Fibroblast of lung (primary cell): Measurements from ENCODE around the gene NCOA5. TPM values are rescaled to one million over a fixed set of nuclear protein-coding genes. Genes with fewer than 3 reads are reported as not detected.

ENCODE experiments used
- DNase-seq, 2 donors: peaks; one replicate each; pipeline versions ENCODE4 v3.0.0 to v3.0.0-alpha.2; 2010; ENCODE audit warnings: low read depth in 2 of 2
- H2AFZ ChIP-seq: 2 replicates; pipeline ENCODE4 v1.5.1; 2012; ENCODE audit warnings: low read length, control low read depth, inconsistent platforms
- H3K27ac ChIP-seq: 2 replicates; pipeline ENCODE4 v1.5.1; 2011; ENCODE audit warnings: low read length, control low read depth; ENCODE audit not compliant: insufficient read depth
- H3K27me3 ChIP-seq: 2 replicates; pipeline ENCODE4 v1.5.1; 2011; ENCODE audit warnings: mild to moderate bottlenecking, low read length; ENCODE audit not compliant: control insufficient read depth, insufficient read depth
- H3K36me3 ChIP-seq: 2 replicates; pipeline ENCODE4 v1.5.1; 2011; ENCODE audit warnings: low read length; ENCODE audit not compliant: control insufficient read depth, insufficient read depth
- H3K4me1 ChIP-seq: 2 replicates; pipeline ENCODE4 v1.5.1; 2011; ENCODE audit warnings: low read length; ENCODE audit not compliant: control insufficient read depth, insufficient read depth; ENCODE audit errors: extremely low read depth
- H3K4me2 ChIP-seq: 2 replicates; pipeline ENCODE4 v1.5.1; 2011; ENCODE audit warnings: low read length, control low read depth; ENCODE audit not compliant: insufficient read depth; ENCODE audit errors: extremely low read depth
- H3K4me3 ChIP-seq, 4 experiments: fragments of 200-600 bp in 1 of 4; sonication (generic) in 1 of 4; replicated peaks in 1 of 4; 2 replicates each; pipeline ENCODE4 v1.5.1; 2011 to 2016; ENCODE audit warnings: low read length in 4 of 4, low read depth in 3 of 4, mild to moderate bottlenecking in 3 of 4, control low read depth in 2 of 4, inconsistent platforms in 1 of 4, mixed read lengths in 1 of 4; ENCODE audit not compliant: insufficient read depth in 1 of 4; ENCODE audit errors: control extremely low read depth in 1 of 4
- H3K79me2 ChIP-seq: 2 replicates; pipeline ENCODE4 v1.5.1; 2012; ENCODE audit warnings: mild to moderate bottlenecking, low read length, inconsistent platforms; ENCODE audit not compliant: control insufficient read depth, insufficient read depth
- H3K9ac ChIP-seq: 2 replicates; pipeline ENCODE4 v1.5.1; 2011; ENCODE audit warnings: mild to moderate bottlenecking, low read length, control low read depth; ENCODE audit not compliant: insufficient read depth
- H3K9me3 ChIP-seq: 2 replicates; pipeline ENCODE4 v1.5.1; 2012; ENCODE audit warnings: low read depth, low read length; ENCODE audit not compliant: control insufficient read depth, insufficient read depth
- H4K20me1 ChIP-seq: 2 replicates; pipeline ENCODE4 v1.5.1; 2011; ENCODE audit warnings: low read length; ENCODE audit not compliant: control insufficient read depth, insufficient read depth; ENCODE audit errors: extremely low read depth
- EZH2 ChIP-seq: IDR thresholded peaks from 2 replicates; pipeline ENCODE4 v1.5.1; 2012; ENCODE audit warnings: low read length, control low read depth, mild to moderate bottlenecking; ENCODE audit errors: missing control alignments
- polyA plus RNA-seq, 2 donors: library from polyadenylated mRNA; depleted of rRNA in 1 of 2; stranded (reverse) in 1 of 2; unstranded in 1 of 2; fragments of >200 nt; gene quantifications; 2 replicates each; pipeline ENCODE4 v1.2.1, GENCODE V29; 2011 to 2012; ENCODE audit warnings: missing spikeins in 1 of 2
- total RNA-seq: library from RNA; depleted of rRNA; stranded (reverse); fragments of >200 nt; gene quantifications from 2 replicates; pipeline ENCODE4 v1.2.1, GENCODE V29; 2014
- TF ChIP-seq, protein P1 (sequence below), 2 donors: IDR thresholded peaks in 1 of 2; conservative IDR thresholded peaks in 1 of 2; 1 replicate in 1 of 2; 2 replicates in 1 of 2; pipeline ENCODE4 v1.5.1; 2011 to 2012; ENCODE audit warnings: low read length in 2 of 2, control low read depth in 1 of 2, inconsistent platforms in 1 of 2, low read depth in 1 of 2, mild to moderate bottlenecking in 1 of 2

NCOA5 gene
- total and polyA plus RNA-seq, 2 donors (not counting 1 experiment from before 2014, with no cell fraction given) = 8.1 to 18.0 TPM

- H2AFZ ChIP-seq = no peak overlapping the region
- H3K4me1 ChIP-seq = no peaks in the 10 kb centered on the region
- TF ChIP-seq, protein P1, sequence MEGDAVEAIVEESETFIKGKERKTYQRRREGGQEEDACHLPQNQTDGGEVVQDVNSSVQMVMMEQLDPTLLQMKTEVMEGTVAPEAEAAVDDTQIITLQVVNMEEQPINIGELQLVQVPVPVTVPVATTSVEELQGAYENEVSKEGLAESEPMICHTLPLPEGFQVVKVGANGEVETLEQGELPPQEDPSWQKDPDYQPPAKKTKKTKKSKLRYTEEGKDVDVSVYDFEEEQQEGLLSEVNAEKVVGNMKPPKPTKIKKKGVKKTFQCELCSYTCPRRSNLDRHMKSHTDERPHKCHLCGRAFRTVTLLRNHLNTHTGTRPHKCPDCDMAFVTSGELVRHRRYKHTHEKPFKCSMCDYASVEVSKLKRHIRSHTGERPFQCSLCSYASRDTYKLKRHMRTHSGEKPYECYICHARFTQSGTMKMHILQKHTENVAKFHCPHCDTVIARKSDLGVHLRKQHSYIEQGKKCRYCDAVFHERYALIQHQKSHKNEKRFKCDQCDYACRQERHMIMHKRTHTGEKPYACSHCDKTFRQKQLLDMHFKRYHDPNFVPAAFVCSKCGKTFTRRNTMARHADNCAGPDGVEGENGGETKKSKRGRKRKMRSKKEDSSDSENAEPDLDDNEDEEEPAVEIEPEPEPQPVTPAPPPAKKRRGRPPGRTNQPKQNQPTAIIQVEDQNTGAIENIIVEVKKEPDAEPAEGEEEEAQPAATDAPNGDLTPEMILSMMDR (conservative IDR thresholded peaks at IDR 0.05 in 1 of 2, IDR thresholded peaks at IDR 0.05 in 1 of 2; ENCODE audit: low read depth in 1 of 2, low read length in 2 of 2) = no peak
- no peak for TF ChIP-seq EZH2
- no peak overlapping the region for H3K27ac ChIP-seq
- H3K9me3 ChIP-seq = no peaks in the 10 kb centered on the region
- H3K4me2 ChIP-seq = no peak overlapping the region
- H3K4me3 ChIP-seq = no peak overlapping the region
- H3K27me3 ChIP-seq = no peaks in the 10 kb centered on the region
- H3K36me3 ChIP-seq = no peaks in the 10 kb centered on the region
- H4K20me1 ChIP-seq = no peaks in the 10 kb centered on the region
- no peak overlapping the region for H3K9ac ChIP-seq
- peak; percentile 35 to 83 for DNase-seq
- no peaks in the 10 kb centered on the region for H3K79me2 ChIP-seq
These were observed 32.3 kb upstream of the NCOA5 start for GRCh38 chr20:46122071-46122470.

- Histone ChIP-seq H3K9ac (no peak overlapping the region), H3K4me2 (no peak overlapping the region), H2AFZ (no peak overlapping the region), H3K4me3 (no peak overlapping the region), H3K79me2 (no peaks in the 10 kb centered on the region), H4K20me1 (no peaks in the 10 kb centered on the region), H3K4me1 (no peaks in the 10 kb centered on the region), H3K9me3 (no peaks in the 10 kb centered on the region), H3K27me3 (no peaks in the 10 kb centered on the region), H3K27ac (no peak overlapping the region), H3K36me3 (no peaks in the 10 kb centered on the region)
- TF ChIP-seq, protein P1 (conservative IDR thresholded peaks at IDR 0.05 in 1 of 2, IDR thresholded peaks at IDR 0.05 in 1 of 2; ENCODE audit: low read depth in 1 of 2, low read length in 2 of 2) = no peak
- no peak for DNase-seq
These were observed 31.6 kb upstream of the NCOA5 start for GRCh38 chr20:46121184-46121930.

DNA sequence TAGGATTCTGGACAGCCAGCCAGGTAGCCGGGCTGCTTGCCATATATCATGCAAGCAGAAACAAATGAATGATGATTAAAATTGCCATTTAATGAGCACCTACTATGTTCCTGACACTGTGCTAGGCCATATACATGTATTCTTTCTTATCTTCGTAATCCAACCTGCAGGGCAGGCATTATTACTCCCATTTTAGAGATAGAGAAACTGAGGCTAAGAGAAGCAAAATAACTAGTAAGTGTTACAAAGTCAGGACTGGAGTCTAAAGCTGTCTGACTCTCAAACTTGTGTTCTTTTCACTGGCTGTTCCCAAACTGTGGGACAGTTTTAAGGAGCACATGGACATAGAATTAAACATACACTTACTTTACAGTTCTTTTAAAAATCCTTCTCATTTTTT is 30.4 kb upstream of the NCOA5 start:
- Histone ChIP-seq H3K4me1 (no peaks in the 10 kb centered on the region), H3K9me3 (no peaks in the 10 kb centered on the region), H2AFZ (no peak overlapping the region), H3K79me2 (no peaks in the 10 kb centered on the region), H3K4me2 (no peak overlapping the region), H3K9ac (no peak overlapping the region), H3K36me3 (no peaks in the 10 kb centered on the region), H4K20me1 (no peaks in the 10 kb centered on the region), H3K27me3 (no peaks in the 10 kb centered on the region), H3K27ac (no peak overlapping the region), H3K4me3 (no peak overlapping the region)
- TF ChIP-seq, protein P1 (conservative IDR thresholded peaks at IDR 0.05 in 1 of 2, IDR thresholded peaks at IDR 0.05 in 1 of 2; ENCODE audit: low read depth in 1 of 2, low read length in 2 of 2) = no peak
- TF ChIP-seq EZH2 = no peak
- DNase-seq = no peak
